ENCODE results near the gene LGALS3BP. TPM values are rescaled to one million over a fixed set of nuclear protein-coding genes. Genes with fewer than 3 reads are reported as not detected.

LGALS3BP gene
- total RNA-seq, 4 donors from 2014 or later = 191 to 392 (median 296) TPM

- 90 to 95% methylated on average over 3 of the region's 3 CpGs for WGBS, 2 donors
- H3K27me3 ChIP-seq = no peaks in the 10 kb centered on the region
- H3K4me1 ChIP-seq = peaks cover 0 to 32% (median 10%) of the 10 kb centered on the region in 4 donors
- DNase-seq (ENCODE audit: low spot score in 2 of 2) = no peak
- no peaks in the 10 kb centered on the region for H3K36me3 ChIP-seq
- no peak overlapping the region for H3K27ac ChIP-seq
- no peaks in the 10 kb centered on the region for H3K9me3 ChIP-seq
- H3K4me3 ChIP-seq = no peak overlapping the region
- no peak for TF ChIP-seq EP300 (IDR thresholded peaks at IDR 0.05)
- TF ChIP-seq POLR2A (IDR thresholded peaks at IDR 0.05) = no peak
- TF ChIP-seq CTCF (IDR thresholded peaks at IDR 0.05) = no peak
Measured at GRCh38 chr17:79018370-79018695, 38.6 kb upstream of the LGALS3BP start.

- Histone ChIP-seq H3K36me3 (no peaks in the 10 kb centered on the region), H3K27ac (no peak overlapping the region), H3K4me1 (peaks cover 0 to 26% (median 10%) of the 10 kb centered on the region in 4 donors), H3K4me3 (no peak overlapping the region), H3K27me3 (no peaks in the 10 kb centered on the region), H3K9me3 (no peaks in the 10 kb centered on the region)
- DNase-seq (ENCODE audit: low spot score in 2 of 2) = no peak
- no peak for TF ChIP-seq CTCF (IDR thresholded peaks at IDR 0.05)
- no peak for TF ChIP-seq EP300 (IDR thresholded peaks at IDR 0.05)
- TF ChIP-seq POLR2A (IDR thresholded peaks at IDR 0.05) = no peak
- WGBS, 2 donors = 65 to 75% methylated on average over 6 of the region's 6 CpGs
Measured at GRCh38 chr17:79017546-79018369, 38.0 kb upstream of the LGALS3BP start.

- TF ChIP-seq POLR2A (IDR thresholded peaks at IDR 0.05) = no peak
- TF ChIP-seq CTCF (IDR thresholded peaks at IDR 0.05) = no peak
- no peak for TF ChIP-seq EP300 (IDR thresholded peaks at IDR 0.05)
- H3K27me3 ChIP-seq = no peaks in the 10 kb centered on the region
- DNase-seq (ENCODE audit: low spot score in 2 of 2) = no peak
- no peak overlapping the region for H3K4me3 ChIP-seq
- no peaks in the 10 kb centered on the region for H3K36me3 ChIP-seq
- peaks cover 0 to 8% (median 2%) of the 10 kb centered on the region in 4 donors for H3K4me1 ChIP-seq
- H3K9me3 ChIP-seq = no peaks in the 10 kb centered on the region
- WGBS, 2 donors = 66 to 89% methylated on average over 2 of the region's 2 CpGs
- H3K27ac ChIP-seq = no peak overlapping the region
Measured at GRCh38 chr17:79014158-79014758, 34.5 kb upstream of the LGALS3BP start.

GRCh38 chr17:79012563-79013134 lies 32.9 kb upstream of the LGALS3BP start:
- H3K4me1 ChIP-seq = peaks cover 0 to 20% (median 15%) of the 10 kb centered on the region in 4 donors
- peaks cover 0 to 3% (median 0%) of the 10 kb centered on the region in 3 donors for H3K36me3 ChIP-seq
- DNase-seq (ENCODE audit: low spot score in 2 of 2) = no peak
- no peaks in the 10 kb centered on the region for H3K27me3 ChIP-seq
- H3K4me3 ChIP-seq = no peak overlapping the region
- WGBS, 2 donors = 73 to 75% methylated on average over 6 of the region's 6 CpGs
- no peak overlapping the region for H3K27ac ChIP-seq
- no peaks in the 10 kb centered on the region for H3K9me3 ChIP-seq
- TF ChIP-seq CTCF (IDR thresholded peaks at IDR 0.05) (no peak), EP300 (IDR thresholded peaks at IDR 0.05) (no peak), POLR2A (IDR thresholded peaks at IDR 0.05) (no peak)

All from tibial nerve (tissue), 4 donors.